NCI-H1930 (cell line): ENCODE data around the gene WWP2.
"Not testable (repeated sequence)": the region's sequence is repeated elsewhere in the genome, so short reads cannot be mapped to it uniquely, and the experiment has no call there.

Source experiments
- DNase-seq, 2 experiments: peaks; one replicate each; lab custom pipeline; 2025; lab: John Stamatoyannopoulos, UW

The WWP2 gene

DNA sequence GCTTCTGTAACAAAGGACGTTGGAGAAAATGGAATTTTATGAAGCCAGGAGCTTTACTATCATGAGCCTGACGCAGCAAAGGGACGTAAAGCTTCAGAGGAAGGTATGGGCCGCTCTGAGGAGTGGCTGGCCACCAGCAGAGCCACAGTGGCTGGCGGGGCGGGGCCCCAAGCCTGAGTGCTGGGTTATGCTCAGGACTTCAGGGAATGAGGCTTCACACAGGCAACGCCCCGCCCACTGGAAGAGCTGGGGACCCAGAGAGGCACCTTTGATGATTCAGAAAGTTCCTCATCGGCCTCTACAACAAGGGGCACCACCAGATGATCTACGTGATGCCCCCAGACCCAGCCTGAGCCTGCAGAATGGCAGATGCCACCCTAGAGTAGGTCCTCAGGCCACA is 16.2 kb upstream of the WWP2 start:
- no peak for DNase-seq

- DNase-seq = no peak
Measured at GRCh38 chr16:69747115-69747514, 15.0 kb upstream of the WWP2 start.

- DNase-seq = no peak
Measured at GRCh38 chr16:69748694-69749345, 13.3 kb upstream of the WWP2 start.

DNA sequence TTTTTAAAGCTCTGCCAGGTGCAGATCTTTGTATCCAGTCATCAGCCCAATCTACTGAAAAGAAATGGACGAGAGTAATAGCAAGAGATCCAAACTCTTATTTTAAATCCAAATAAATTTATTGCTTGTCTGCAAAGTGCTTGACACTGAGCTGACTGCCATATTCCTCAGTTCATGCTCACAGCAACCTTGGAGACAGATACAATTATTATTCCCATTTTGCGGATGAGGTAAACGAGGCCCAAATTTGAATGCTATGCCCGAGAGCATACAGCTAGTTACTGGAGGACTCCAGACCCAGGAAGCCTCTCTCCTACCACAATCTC is 8.0 kb upstream of the WWP2 start:
- no peak for DNase-seq

GRCh38 chr16:69754469-69755310 is 7.4 kb upstream of the WWP2 start, which contains the start of gene NOB1:
Gene NOB1 (minus strand): TSS chr16:69754926. CDS start chr16:69754910, 16 bp downstream.
- peak; percentile 87 to 91 for DNase-seq

DNA sequence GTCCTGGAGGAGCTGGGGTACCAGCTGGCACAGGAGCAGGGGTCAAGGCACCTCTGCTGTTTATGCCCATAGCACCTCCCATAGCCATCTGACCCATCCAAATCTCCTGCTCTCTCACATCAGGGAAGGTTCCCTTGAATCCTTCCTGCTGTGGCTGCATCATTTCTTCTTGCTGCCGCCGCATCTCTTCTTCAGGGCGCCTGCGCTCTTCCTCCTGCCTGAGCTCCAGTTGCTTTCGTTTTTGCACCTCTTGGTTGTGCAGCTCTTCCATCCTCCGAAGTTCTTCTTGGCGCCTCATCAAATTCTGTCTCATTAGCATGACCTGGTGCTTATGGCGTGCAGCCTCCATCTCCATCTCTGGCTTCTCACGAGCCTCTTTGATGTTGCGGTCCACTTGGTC is 5.4 kb upstream of the WWP2 start:
- DNase-seq = no peak

DNA sequence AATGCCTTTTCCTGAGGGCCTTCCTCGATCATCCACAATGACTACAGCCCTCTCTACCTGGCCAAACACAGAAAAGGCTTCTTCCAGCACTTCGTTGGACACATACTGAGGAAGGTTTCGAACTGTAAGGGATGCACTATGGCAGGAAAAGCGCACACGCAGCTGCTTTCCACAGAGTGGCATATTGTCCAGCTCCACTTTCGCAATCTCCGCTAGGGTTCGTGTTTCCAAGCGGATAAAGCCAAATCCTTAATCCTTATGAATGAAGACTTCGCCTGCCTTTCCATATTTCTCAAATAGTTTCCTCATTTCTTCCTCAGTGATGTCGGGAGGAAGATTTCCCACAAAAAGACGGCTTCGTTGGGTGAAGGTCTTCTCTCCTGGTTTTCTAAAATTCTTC is 4.8 kb upstream of the WWP2 start:
- DNase-seq = not testable (repeated sequence)

DNA sequence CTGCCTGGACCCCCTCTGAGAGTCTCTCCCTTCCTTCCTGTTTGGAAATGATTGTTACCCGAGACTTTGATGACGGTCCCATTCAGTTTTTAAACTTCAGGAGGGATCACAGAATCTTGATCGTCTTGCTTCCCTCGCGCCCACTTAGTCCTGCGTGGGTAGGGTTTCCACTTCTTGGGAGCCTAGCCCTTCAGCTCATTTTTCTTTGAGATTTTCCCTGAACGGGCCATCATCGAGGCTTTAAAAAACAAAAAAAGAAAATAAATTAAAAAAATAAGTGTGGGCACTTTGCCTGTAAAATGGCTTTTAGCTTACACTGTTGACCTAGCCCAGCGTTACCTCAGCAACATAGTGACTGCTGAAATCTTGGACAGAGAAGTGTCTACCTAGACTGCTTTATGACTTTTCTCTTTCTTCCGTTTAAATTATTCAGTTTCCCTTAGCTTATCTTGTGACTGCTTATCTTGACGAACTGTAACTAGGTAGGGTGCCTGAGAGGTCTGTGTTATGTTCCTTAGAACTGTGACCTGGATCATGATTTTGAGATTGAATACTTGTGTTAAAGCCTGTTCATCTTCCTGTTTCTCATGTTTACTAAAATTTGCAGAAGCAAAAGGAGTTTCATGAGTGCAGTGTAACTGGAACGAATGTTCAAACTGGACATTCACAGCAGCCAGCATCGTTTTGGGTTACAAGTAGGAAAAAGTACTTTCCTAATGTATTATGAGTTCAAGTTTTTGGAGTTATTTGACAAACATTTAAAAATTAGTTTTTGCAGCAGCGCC is 874 bp downstream of the WWP2 start:
- no peak for DNase-seq

GRCh38 chr16:69763599-69763942 is 1.4 kb downstream of the WWP2 start:
- DNase-seq = no peak

- DNase-seq = no peak
Measured at GRCh38 chr16:69767459-69768229, 5.5 kb downstream of the WWP2 start.

DNA sequence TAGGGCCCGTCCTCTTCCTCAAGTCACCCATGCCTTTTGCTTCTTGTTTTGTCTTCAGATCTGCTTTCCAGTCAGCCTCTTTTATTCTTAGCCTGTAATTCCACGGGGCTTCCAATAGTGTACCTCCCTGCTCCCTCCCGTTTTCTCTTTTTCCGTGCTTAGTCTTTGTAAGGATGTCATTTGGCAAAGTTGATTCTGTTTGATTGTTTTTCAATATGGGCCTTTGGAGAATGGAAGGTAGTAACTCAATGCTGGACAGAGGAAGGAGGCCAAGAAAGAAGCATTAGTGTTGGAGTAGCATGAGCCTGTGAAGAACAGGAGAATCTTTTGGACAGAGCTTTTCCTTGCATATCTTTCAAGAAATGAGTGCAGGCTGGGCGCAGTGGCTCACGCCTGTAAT is 6.5 kb downstream of the WWP2 start:
- DNase-seq = no peak

- no peak for DNase-seq
Measured at GRCh38 chr16:69769404-69769803, 7.3 kb downstream of the WWP2 start.

DNA sequence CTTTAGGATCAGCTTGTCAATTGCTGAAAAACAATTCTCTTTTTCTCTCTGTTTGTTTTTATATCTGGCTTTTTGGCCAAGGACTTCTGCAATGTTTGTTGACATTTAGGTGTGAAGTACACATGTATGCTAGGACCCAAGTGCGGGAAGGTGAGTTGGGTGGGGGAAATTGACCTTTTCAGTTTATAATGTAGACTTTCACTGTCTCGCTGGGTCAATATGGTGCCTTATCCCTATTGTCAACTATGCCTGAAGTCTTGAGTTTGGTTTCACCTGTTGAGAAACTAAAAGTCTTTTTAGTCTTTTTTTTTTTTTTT is 9.5 kb downstream of the WWP2 start:
- no peak for DNase-seq

DNA sequence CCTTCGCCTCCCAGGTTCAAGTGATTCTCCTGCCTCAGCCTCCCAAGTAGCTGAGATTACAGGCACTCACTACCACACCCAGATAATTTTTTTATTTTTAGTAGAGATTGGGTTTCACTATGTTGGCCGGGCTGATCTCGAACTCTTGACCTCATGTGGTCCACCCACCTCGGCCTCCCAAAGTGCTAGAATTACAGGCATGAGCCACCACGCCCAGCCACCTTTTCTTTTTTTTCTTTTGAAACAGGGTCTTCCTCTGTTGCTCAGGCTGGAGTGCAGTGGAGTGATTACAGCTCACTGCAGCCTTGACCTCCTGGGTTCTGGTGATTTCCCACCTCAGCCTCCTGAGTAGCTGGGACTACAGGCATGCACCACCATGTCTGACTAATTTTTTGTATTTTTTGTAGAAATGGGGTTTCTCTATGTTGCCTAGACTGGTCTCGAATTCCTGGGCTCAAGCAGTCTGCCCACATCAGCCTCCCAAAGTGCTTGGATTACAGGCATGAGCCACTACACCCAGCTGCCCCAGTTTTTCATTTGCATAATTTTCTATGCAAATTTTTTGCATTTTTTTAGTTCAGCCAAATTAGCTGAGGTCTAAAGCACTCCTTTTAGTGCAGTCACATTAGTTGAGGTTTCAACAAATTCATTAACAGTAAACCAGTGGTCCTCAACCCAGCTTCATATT is 11.3 kb downstream of the WWP2 start:
- no peak for DNase-seq

DNA sequence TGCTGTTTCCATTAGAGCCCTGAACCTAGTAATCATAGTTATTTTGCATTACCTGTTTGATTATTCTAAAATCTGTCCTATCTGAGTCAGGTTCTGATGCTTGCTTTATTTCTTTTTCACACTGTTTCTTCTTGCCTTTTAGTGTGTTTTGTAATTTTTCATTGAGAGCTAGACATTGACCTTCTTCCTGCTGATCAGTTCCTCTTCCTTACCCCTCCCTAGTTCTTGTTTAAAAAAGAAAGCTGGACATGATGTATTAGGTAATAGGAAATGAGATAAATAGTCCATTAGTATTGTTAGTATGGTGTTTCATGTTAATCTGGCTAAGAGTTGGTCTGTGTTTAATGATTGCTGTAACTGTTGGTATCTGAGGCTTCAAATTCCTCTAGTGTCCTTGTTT is 13.4 kb downstream of the WWP2 start:
- no peak for DNase-seq

GRCh38 chr16:69779724-69780123 is 17.6 kb downstream of the WWP2 start:
- DNase-seq = no peak

DNA sequence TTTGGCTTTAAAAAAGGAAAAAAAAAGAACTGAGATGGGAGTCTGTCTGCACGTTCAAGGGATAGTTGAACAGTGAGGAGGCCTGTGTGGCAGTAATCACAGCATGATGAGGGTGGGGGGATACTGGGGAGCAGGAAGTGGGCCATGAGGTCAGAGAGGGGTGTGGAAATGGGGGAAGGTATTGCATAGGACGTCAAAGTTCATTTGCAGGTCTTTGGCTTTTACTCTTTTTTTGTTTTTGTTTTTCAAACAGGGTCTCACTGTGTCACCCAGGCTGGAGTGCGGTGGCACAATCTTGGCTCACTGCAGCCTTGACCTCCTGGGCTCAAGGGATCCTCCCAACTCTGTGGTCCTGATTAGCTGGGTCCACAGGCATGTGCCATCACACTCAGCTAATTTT is 19.0 kb downstream of the WWP2 start:
- no peak for DNase-seq

DNA sequence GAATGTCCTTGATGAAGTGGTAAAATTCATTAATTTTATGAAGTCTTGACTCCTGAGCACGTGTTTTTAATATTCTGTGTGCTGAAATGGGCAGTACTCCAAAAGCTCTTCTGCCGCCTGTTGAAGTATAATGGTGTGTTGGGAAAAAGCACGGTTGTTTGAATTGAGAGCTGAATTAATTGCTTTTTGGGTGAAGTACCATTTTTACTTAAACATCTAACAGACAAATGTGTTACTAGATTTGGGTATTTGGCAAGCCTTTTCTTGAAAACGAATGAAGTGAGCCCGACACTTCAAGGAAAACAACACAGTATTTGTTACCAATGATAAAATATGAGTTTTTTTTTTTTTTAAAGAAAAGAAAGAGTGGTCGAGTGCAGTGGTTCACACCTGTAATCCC is 22.5 kb downstream of the WWP2 start:
- DNase-seq = no peak

- no peak for DNase-seq
Measured at GRCh38 chr16:69787883-69788282, 25.8 kb downstream of the WWP2 start.

GRCh38 chr16:69791391-69791847 is 29.3 kb downstream of the WWP2 start:
- not testable (repeated sequence) for DNase-seq

DNA sequence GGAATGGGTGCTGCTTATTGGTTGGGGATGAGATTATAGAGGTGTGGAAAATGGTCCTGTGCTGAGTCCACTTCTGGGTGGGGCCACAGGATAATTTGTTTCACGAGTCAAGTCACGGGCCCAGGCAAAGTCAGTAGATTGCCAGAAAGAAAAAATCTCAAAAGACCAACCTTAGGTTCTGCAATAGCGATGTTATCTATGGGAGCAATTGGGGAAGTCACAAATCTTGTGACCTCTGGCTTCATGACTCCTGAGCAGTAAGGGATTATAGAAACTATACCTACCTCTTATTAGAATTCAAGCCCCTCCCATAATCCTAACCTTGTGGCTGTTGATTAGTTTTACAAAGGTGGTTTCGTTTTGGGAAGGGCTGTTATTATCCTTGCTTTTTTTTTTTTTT is 31.4 kb downstream of the WWP2 start:
- DNase-seq = no peak

DNA sequence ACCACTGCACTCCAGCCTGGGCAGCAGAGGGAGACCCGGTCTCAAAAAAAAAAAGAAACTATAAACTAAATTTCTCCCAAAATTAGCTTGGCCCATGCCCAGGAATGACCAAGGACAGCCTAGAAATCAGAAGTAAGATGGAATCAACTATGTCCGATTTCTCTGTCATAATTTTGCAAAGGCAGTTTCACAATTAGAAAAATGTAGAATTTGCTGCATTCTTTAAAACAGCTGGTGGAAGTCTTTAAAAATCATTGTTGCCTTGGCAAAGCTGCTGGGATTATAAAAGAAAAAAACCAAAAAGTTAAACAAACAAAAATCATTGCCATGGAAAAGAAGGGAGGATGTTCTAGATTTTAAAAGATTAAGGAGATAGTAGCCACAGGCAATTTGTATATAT is 32.4 kb downstream of the WWP2 start:
- no peak for DNase-seq
